ENCODE data around the gene CACNA1C. TPM values are rescaled to one million over a fixed set of nuclear protein-coding genes. Genes with fewer than 3 reads are reported as not detected.

Gene CACNA1C
- total and polyA plus RNA-seq, 4 donors = 4.3 to 114 (median 46.3) TPM

- H3K9me3 ChIP-seq (ENCODE audit: control insufficient read depth, low read length) = no peaks in the 10 kb centered on the region
- intact Hi-C loops (cut with DNase I) = no loop called here
- H3K4me3 ChIP-seq (ENCODE audit: low read length in 2 of 2) = no peak overlapping the region
- peaks cover 3 to 4% of the 10 kb centered on the region in 2 donors for H3K36me3 ChIP-seq (ENCODE audit: control insufficient read depth in 1 of 2, insufficient read depth in 2 of 2, low read length in 1 of 2)
- DNase-seq = no peak
- no peaks in the 10 kb centered on the region for H3K27me3 ChIP-seq (ENCODE audit: control insufficient read depth in 1 of 2, insufficient read depth in 2 of 2, low read length in 1 of 2)
- no peak for ATAC-seq (ENCODE audit: low FRiP score)
- H3K27ac ChIP-seq (ENCODE audit: low read depth in 1 of 2, low read length in 2 of 2) = no peak overlapping the region
- no peaks in the 10 kb centered on the region for H3K4me1 ChIP-seq (ENCODE audit: control insufficient read depth in 1 of 2, insufficient read depth in 2 of 2, low read length in 2 of 2)
- WGBS, 2 donors = 83 to 85% methylated on average over 3 of the region's 3 CpGs
These were observed 491.0 kb downstream of the CACNA1C start for GRCh38 chr12:2543801-2544200.

GRCh38 chr12:2544230-2544629 lies 491.4 kb downstream of the CACNA1C start:
- no peak overlapping the region for H3K27ac ChIP-seq (ENCODE audit: low read depth in 1 of 2, low read length in 2 of 2)
- no peaks in the 10 kb centered on the region for H3K4me1 ChIP-seq (ENCODE audit: control insufficient read depth in 1 of 2, insufficient read depth in 2 of 2, low read length in 2 of 2)
- no peaks in the 10 kb centered on the region for H3K9me3 ChIP-seq (ENCODE audit: control insufficient read depth, low read length)
- H3K36me3 ChIP-seq (ENCODE audit: control insufficient read depth in 1 of 2, insufficient read depth in 2 of 2, low read length in 1 of 2) = peaks cover 3 to 4% of the 10 kb centered on the region in 2 donors
- no peak overlapping the region for H3K4me3 ChIP-seq (ENCODE audit: low read length in 2 of 2)
- intact Hi-C loops (cut with DNase I) = no loop called here
- H3K27me3 ChIP-seq (ENCODE audit: control insufficient read depth in 1 of 2, insufficient read depth in 2 of 2, low read length in 1 of 2) = no peaks in the 10 kb centered on the region
- no peak for ATAC-seq (ENCODE audit: low FRiP score)
- no peak for DNase-seq

GRCh38 chr12:2547273-2548044 lies 494.7 kb downstream of the CACNA1C start:
- DNase-seq = peak in 1 of 2 donors; percentile 67
- no peak overlapping the region for H3K4me3 ChIP-seq (ENCODE audit: low read length in 2 of 2)
- whole genome bisulfite sequencing, 2 donors = 67 to 70% methylated on average over 11 of the region's 11 CpGs
- no peaks in the 10 kb centered on the region for H3K4me1 ChIP-seq (ENCODE audit: control insufficient read depth in 1 of 2, insufficient read depth in 2 of 2, low read length in 2 of 2)
- ATAC-seq (ENCODE audit: low FRiP score) = no peak
- no peak overlapping the region for H3K27ac ChIP-seq (ENCODE audit: low read depth in 1 of 2, low read length in 2 of 2)
- H3K27me3 ChIP-seq (ENCODE audit: control insufficient read depth in 1 of 2, insufficient read depth in 2 of 2, low read length in 1 of 2) = no peaks in the 10 kb centered on the region
- H3K36me3 ChIP-seq (ENCODE audit: control insufficient read depth in 1 of 2, insufficient read depth in 2 of 2, low read length in 1 of 2) = peaks cover 3 to 4% of the 10 kb centered on the region in 2 donors
- H3K9me3 ChIP-seq (ENCODE audit: control insufficient read depth, low read length) = no peaks in the 10 kb centered on the region
- intact Hi-C loops (cut with DNase I) = no loop called here

DNA sequence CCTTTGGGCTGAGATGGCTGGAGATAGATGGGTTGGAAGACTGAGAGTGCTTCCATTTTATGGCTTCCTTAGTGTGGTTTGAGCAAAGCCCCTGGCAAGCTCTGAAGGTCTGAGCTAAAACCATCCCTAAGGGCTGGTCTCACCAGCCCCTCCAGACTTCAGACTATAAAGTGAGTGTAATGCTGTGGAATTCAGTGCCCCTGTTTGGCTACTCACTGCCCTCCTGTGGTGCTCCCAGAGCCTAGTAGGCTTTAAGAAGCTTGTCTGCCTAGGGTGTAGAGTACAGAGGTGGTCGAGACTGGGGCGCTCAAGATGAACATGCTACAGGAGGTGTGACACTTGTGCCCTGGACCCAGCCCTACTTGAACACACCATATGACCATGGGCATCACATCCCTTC lies 495.3 kb downstream of the CACNA1C start:
- ATAC-seq (ENCODE audit: low FRiP score) (no peak), DNase-seq (no peak)
- H3K36me3 ChIP-seq (ENCODE audit: control insufficient read depth in 1 of 2, insufficient read depth in 2 of 2, low read length in 1 of 2) = peaks cover 3 to 4% of the 10 kb centered on the region in 2 donors
- no peak overlapping the region for H3K27ac ChIP-seq (ENCODE audit: low read depth in 1 of 2, low read length in 2 of 2)
- intact Hi-C loops (cut with DNase I) = no loop called here
- 80 to 86% methylated on average over 2 of the region's 2 CpGs for WGBS, 2 donors
- H3K27me3 ChIP-seq (ENCODE audit: control insufficient read depth in 1 of 2, insufficient read depth in 2 of 2, low read length in 1 of 2) = no peaks in the 10 kb centered on the region
- H3K4me3 ChIP-seq (ENCODE audit: low read length in 2 of 2) = no peak overlapping the region
- H3K9me3 ChIP-seq (ENCODE audit: control insufficient read depth, low read length) = no peaks in the 10 kb centered on the region
- no peaks in the 10 kb centered on the region for H3K4me1 ChIP-seq (ENCODE audit: control insufficient read depth in 1 of 2, insufficient read depth in 2 of 2, low read length in 2 of 2)

- Histone ChIP-seq H3K27me3 (ENCODE audit: control insufficient read depth in 1 of 2, insufficient read depth in 2 of 2, low read length in 1 of 2) (no peaks in the 10 kb centered on the region), H3K9me3 (ENCODE audit: control insufficient read depth, low read length) (no peaks in the 10 kb centered on the region), H3K27ac (ENCODE audit: low read depth in 1 of 2, low read length in 2 of 2) (no peak overlapping the region), H3K4me3 (ENCODE audit: low read length in 2 of 2) (no peak overlapping the region), H3K36me3 (ENCODE audit: control insufficient read depth in 1 of 2, insufficient read depth in 2 of 2, low read length in 1 of 2) (peaks cover 0 to 4% of the 10 kb centered on the region in 2 donors), H3K4me1 (ENCODE audit: control insufficient read depth in 1 of 2, insufficient read depth in 2 of 2, low read length in 2 of 2) (no peaks in the 10 kb centered on the region)
- DNase-seq = no peak
- no peak for ATAC-seq (ENCODE audit: low FRiP score)
- WGBS, 2 donors = 75 to 78% methylated on average over 17 of the region's 17 CpGs
- intact Hi-C loops (cut with DNase I) = no loop called here
These were observed 498.0 kb downstream of the CACNA1C start for GRCh38 chr12:2550561-2551411.

DNA sequence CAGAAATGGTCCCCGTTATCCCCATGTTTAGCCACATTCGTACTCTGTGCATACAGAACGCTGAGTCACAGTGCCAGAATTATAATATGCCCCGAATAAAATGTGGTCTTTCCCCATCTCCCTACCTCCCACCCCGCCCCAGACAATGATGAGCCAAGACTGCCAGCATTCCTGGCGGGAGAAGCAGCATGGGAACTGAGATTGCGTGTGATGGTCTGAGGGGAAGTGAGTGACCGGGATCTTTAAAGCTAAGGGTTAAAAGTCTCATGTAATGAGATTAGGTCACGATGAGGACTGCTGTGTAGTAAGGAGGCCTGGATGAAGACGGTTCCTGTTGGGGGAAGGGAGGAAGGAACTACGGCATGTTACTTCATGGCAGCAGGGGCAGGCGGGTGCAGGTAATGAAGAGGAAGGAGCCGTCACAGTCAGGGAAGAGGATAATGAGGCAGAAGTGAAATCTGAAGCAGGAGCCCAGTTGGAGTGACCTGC lies 498.7 kb downstream of the CACNA1C start:
- intact Hi-C loops (cut with DNase I) = no loop called here
- no peak for ATAC-seq (ENCODE audit: low FRiP score)
- H3K27me3 ChIP-seq (ENCODE audit: control insufficient read depth in 1 of 2, insufficient read depth in 2 of 2, low read length in 1 of 2) = no peaks in the 10 kb centered on the region
- DNase-seq = no peak
- H3K4me1 ChIP-seq (ENCODE audit: control insufficient read depth in 1 of 2, insufficient read depth in 2 of 2, low read length in 2 of 2) = no peaks in the 10 kb centered on the region
- H3K27ac ChIP-seq (ENCODE audit: low read depth in 1 of 2, low read length in 2 of 2) = no peak overlapping the region
- peaks cover 2% of the 10 kb centered on the region in 2 donors for H3K36me3 ChIP-seq (ENCODE audit: control insufficient read depth in 1 of 2, insufficient read depth in 2 of 2, low read length in 1 of 2)
- 79 to 80% methylated on average over 13 of the region's 13 CpGs for WGBS, 2 donors
- H3K9me3 ChIP-seq (ENCODE audit: control insufficient read depth, low read length) = no peaks in the 10 kb centered on the region
- no peak overlapping the region for H3K4me3 ChIP-seq (ENCODE audit: low read length in 2 of 2)

- H3K9me3 ChIP-seq (ENCODE audit: control insufficient read depth, low read length) = no peaks in the 10 kb centered on the region
- intact Hi-C loops (cut with DNase I) = no loop called here
- H3K4me1 ChIP-seq (ENCODE audit: control insufficient read depth in 1 of 2, insufficient read depth in 2 of 2, low read length in 2 of 2) = no peaks in the 10 kb centered on the region
- H3K36me3 ChIP-seq (ENCODE audit: control insufficient read depth in 1 of 2, insufficient read depth in 2 of 2, low read length in 1 of 2) = peaks cover 2 to 8% of the 10 kb centered on the region in 2 donors
- ATAC-seq (ENCODE audit: low FRiP score) = no peak
- no peaks in the 10 kb centered on the region for H3K27me3 ChIP-seq (ENCODE audit: control insufficient read depth in 1 of 2, insufficient read depth in 2 of 2, low read length in 1 of 2)
- H3K27ac ChIP-seq (ENCODE audit: low read depth in 1 of 2, low read length in 2 of 2) = no peak overlapping the region
- no peak for DNase-seq
- H3K4me3 ChIP-seq (ENCODE audit: low read length in 2 of 2) = no peak overlapping the region
- 57 to 66% methylated on average over 10 of the region's 10 CpGs for WGBS, 2 donors
These were observed 499.4 kb downstream of the CACNA1C start for GRCh38 chr12:2552000-2552756.

GRCh38 chr12:2553388-2554126 lies 500.8 kb downstream of the CACNA1C start:
- Histone ChIP-seq H3K27me3 (ENCODE audit: control insufficient read depth in 1 of 2, insufficient read depth in 2 of 2, low read length in 1 of 2) (no peaks in the 10 kb centered on the region), H3K4me1 (ENCODE audit: control insufficient read depth in 1 of 2, insufficient read depth in 2 of 2, low read length in 2 of 2) (no peaks in the 10 kb centered on the region), H3K27ac (ENCODE audit: low read depth in 1 of 2, low read length in 2 of 2) (no peak overlapping the region), H3K4me3 (ENCODE audit: low read length in 2 of 2) (no peak overlapping the region), H3K9me3 (ENCODE audit: control insufficient read depth, low read length) (no peaks in the 10 kb centered on the region), H3K36me3 (ENCODE audit: control insufficient read depth in 1 of 2, insufficient read depth in 2 of 2, low read length in 1 of 2) (peaks cover 3 to 11% of the 10 kb centered on the region in 2 donors)
- 86% methylated on average over 14 of the region's 14 CpGs for WGBS, 2 donors
- intact Hi-C loops (cut with DNase I) = no loop called here
- ATAC-seq (ENCODE audit: low FRiP score) = no peak
- DNase-seq = no peak
